Fibroblast of villous mesenchyme (primary cell): ENCODE measurements around the gene ADARB2. TPM values are rescaled to one million over a fixed set of nuclear protein-coding genes. Genes with fewer than 3 reads are reported as not detected.

Experiments used
- DNase-seq: peaks from one replicate; pipeline ENCODE4 v3.0.0-alpha.2; 2010; ENCODE audit warnings: low read depth
- H3K4me3 ChIP-seq: 2 replicates; pipeline ENCODE4 v1.5.1; 2011; ENCODE audit warnings: low read depth, mild to moderate bottlenecking, low read length
- CTCF ChIP-seq: IDR thresholded peaks from 2 replicates; pipeline ENCODE4 v1.5.1; 2012; ENCODE audit warnings: low read depth, mild to moderate bottlenecking, low read length; ENCODE audit not compliant: insufficient read depth
- total RNA-seq: library from RNA; depleted of rRNA; stranded (reverse); fragments of >200 nt; gene quantifications from 2 replicates; pipeline ENCODE4 v1.2.3, GENCODE V29; 2012

Gene ADARB2
- total RNA-seq = not detected in 2 replicates

DNA sequence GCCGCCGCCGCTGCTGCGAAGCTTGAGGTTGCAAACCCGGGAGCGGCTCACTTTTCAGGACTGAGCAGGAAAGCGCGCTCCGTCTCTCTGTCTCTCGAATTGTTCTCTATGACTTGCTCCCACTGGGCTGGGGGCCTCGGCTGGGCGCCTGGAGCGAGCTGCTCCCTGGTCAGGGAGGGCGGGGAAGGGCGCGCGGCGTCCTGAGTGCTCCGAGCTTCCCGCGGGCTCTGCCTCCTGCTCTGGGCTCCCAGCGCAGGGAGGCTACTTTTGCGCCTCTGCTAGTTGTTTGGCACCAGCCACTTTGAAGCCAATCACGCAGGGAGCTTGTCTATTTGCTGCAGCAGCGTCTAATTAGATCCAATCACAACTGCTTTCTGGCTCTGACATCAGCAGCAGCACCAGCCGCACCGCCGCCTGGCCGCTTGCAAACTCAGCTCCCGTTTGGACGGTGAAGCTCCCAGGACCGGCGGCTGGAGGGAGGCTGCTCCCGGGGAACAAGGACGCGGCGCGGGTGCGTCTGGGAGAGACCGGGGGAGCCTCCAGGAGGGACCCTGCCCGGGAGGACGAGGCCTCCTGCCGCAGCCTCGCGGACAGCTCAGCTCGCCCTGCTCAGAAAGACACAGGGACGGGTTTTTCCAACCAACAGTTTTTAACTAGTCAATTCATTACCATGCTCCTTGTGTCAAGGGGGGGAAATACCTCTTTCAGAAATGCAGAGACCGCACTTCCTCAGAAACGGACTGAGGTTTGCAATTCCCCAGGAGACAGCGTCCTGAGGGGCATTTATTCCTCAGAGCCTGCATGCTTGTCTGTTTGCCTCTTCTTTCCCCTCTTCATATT lies at the start of gene ADARB2:
ADARB2 (minus strand) TSS at position 304 of the 840 bp plus-strand sequence.
- no peak for DNase-seq
- no peak for TF ChIP-seq CTCF
- H3K4me3 ChIP-seq = no peak within 1 kb of the TSS

GRCh38 chr10:1785835-1786234 lies 48.5 kb upstream of the ADARB2 start:
- no peak for TF ChIP-seq CTCF
- no peak overlapping the region for H3K4me3 ChIP-seq

DNA sequence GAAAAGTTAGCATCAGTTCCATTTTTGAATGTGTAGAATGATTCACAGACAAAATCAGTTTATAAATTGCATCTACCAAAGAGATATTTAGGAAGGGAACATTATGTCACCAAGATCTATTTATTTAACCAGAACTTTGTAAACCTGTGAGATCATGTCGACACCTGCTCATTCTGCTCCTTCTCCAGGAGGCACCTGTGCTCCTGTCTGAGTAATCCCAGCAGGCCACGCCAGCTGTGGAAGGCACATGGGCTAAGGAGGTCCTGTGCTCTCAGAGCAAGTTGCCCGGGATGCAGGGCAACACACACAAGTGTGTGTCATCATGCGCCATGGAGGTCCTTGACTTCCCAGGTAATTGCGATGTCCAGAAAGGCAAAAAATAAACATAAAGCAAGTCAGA lies 45.5 kb upstream of the ADARB2 start:
- no peak for TF ChIP-seq CTCF
- no peak for DNase-seq
- no peak overlapping the region for H3K4me3 ChIP-seq

More at GRCh38 chr10:1785835-1786234, 48.5 kb upstream of the ADARB2 start:
- no peak for DNase-seq

DNA sequence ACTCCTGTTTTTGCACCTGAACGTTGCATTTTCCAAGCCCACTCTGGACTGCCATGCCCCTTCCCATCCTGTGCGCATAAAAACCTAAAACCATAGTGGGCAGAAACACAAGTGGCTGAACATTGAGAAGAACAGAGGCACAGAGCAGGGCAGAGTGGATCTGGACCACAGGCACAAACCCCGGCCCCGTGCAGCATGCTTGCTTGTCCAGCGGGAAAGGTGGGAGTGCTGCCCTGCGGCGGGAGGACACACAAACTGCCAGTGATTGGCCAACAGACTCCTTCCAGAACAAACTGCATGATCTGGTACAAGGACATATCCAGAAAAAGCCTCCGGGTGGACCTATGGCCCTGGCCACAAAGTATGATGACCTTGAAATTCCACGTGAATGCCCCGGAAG lies 42.5 kb upstream of the ADARB2 start:
- TF ChIP-seq CTCF = no peak

GRCh38 chr10:1778375-1778969 lies 41.1 kb upstream of the ADARB2 start:
- H3K4me3 ChIP-seq = no peak overlapping the region
- DNase-seq = no peak
- no peak for TF ChIP-seq CTCF

More for the DNA sequence above, 42.5 kb upstream of the ADARB2 start:
- DNase-seq = no peak
- no peak overlapping the region for H3K4me3 ChIP-seq

GRCh38 chr10:1776127-1776662 lies 38.9 kb upstream of the ADARB2 start:
- no peak overlapping the region for H3K4me3 ChIP-seq
- DNase-seq = no peak
- TF ChIP-seq CTCF = no peak
